SIG-M5 treated with dmso at 0.1 percent for 504 hours (cell line): ENCODE data around the gene ZC2HC1C.

Experiments
- DNase-seq: peaks from one replicate; lab custom pipeline; 2025; ENCODE audit not compliant: unreplicated experiment; lab: John Stamatoyannopoulos, UW

Gene ZC2HC1C

GRCh38 chr14:75069121-75069810 is at the start of gene ZC2HC1C:
ZC2HC1C (plus strand) TSS chr14:75069641; CDS start chr14:75070574, 933 bp downstream.
- DNase-seq, result peak; percentile 59

GRCh38 chr14:75022655-75023054 is 46.8 kb upstream of the ZC2HC1C start:
- no peak for DNase-seq

GRCh38 chr14:75023108-75023507 is 46.3 kb upstream of the ZC2HC1C start:
- no peak for DNase-seq

- no peak for DNase-seq
Observed at GRCh38 chr14:75025082-75025481, 44.4 kb upstream of the ZC2HC1C start.

GRCh38 chr14:75025876-75026275 is 43.6 kb upstream of the ZC2HC1C start:
- no peak for DNase-seq

GRCh38 chr14:75030147-75030546 is 39.3 kb upstream of the ZC2HC1C start:
- DNase-seq, result no peak

- DNase-seq, result no peak
Observed at GRCh38 chr14:75032939-75033338, 36.5 kb upstream of the ZC2HC1C start.

- DNase-seq, result no peak
Observed at GRCh38 chr14:75040507-75040906, 28.9 kb upstream of the ZC2HC1C start.

- no peak for DNase-seq
Observed at GRCh38 chr14:75040959-75041358, 28.5 kb upstream of the ZC2HC1C start.

- DNase-seq, result no peak
Observed at GRCh38 chr14:75041613-75042012, 27.8 kb upstream of the ZC2HC1C start.

GRCh38 chr14:75042035-75042434 is 27.4 kb upstream of the ZC2HC1C start:
- no peak for DNase-seq

GRCh38 chr14:75044322-75044721 is 25.1 kb upstream of the ZC2HC1C start:
- no peak for DNase-seq

GRCh38 chr14:75044752-75045151 is 24.7 kb upstream of the ZC2HC1C start:
- DNase-seq, result no peak

GRCh38 chr14:75046275-75046674 is 23.2 kb upstream of the ZC2HC1C start:
- no peak for DNase-seq

- DNase-seq, result no peak
Observed at GRCh38 chr14:75046899-75047298, 22.5 kb upstream of the ZC2HC1C start.

- DNase-seq, result no peak
Observed at GRCh38 chr14:75047506-75047905, 21.9 kb upstream of the ZC2HC1C start.

GRCh38 chr14:75048101-75048500 is 21.3 kb upstream of the ZC2HC1C start:
- DNase-seq, result no peak

- no peak for DNase-seq
Observed at GRCh38 chr14:75049136-75049535, 20.3 kb upstream of the ZC2HC1C start.

GRCh38 chr14:75049731-75050201 is 19.7 kb upstream of the ZC2HC1C start:
- peak; percentile 18 for DNase-seq

- peak; percentile 58 for DNase-seq
Observed at GRCh38 chr14:75050852-75051555, 18.4 kb upstream of the ZC2HC1C start, which contains the start of gene MLH3. MLH3 (minus strand) TSS chr14:75051467; CDS start chr14:75049655, 1,812 bp downstream.

GRCh38 chr14:75051556-75051899 is 17.9 kb upstream of the ZC2HC1C start:
- no peak for DNase-seq
